H1 (cell line): ENCODE measurements around the gene DLL3. TPM values are rescaled to one million over a fixed set of nuclear protein-coding genes. Genes with fewer than 3 reads are reported as not detected.

Experiments used
- CTCF ChIA-PET: fragments of 300-600 bp; sonication (Branson Sonifier 250); formaldehyde crosslinking; loops from one replicate; lab custom pipeline; 2021; ENCODE audit not compliant: partially characterized antibody; lab: Charles Lee
- POLR2A ChIA-PET: fragments of 300-600 bp; sonication (Branson Sonifier 250); formaldehyde crosslinking; loops from one replicate; lab custom pipeline; 2021; ENCODE audit warnings: inconsistent platforms; ENCODE audit not compliant: partially characterized antibody; lab: Charles Lee
- DNase-seq, 2 experiments: peaks; one replicate each; pipeline versions ENCODE4 v3.0.0 to v3.0.0-alpha.2; 2010 to 2022; ENCODE audit warnings: low spot score in 2 of 2, low read depth in 1 of 2, mixed read lengths in 1 of 2
- FAIRE-seq: peaks from 2 replicates; lab custom pipeline; 2011; peaks lifted over from hg19 to GRCh38; lab: Jason Lieb, UNC
- H2AFZ ChIP-seq: 2 replicates; pipeline ENCODE4 v1.8.1; 2012; ENCODE audit warnings: low read length, inconsistent platforms
- H2AK5ac ChIP-seq: 2 replicates; pipeline ENCODE4 v1.6.1; 2013; ENCODE audit warnings: low read depth, low read length
- H2BK120ac ChIP-seq: replicated peaks from 2 replicates; pipeline ENCODE3; 2013; ENCODE audit warnings: low read depth, low read length, inconsistent platforms
- H2BK12ac ChIP-seq: 2 replicates; pipeline ENCODE4 v1.6.1; 2013; ENCODE audit warnings: low read depth, low read length
- H2BK15ac ChIP-seq: 2 replicates; pipeline ENCODE4 v1.6.1; 2013; ENCODE audit warnings: low read length
- H2BK20ac ChIP-seq: 2 replicates; pipeline ENCODE4 v1.6.1; 2013; ENCODE audit warnings: low read length
- H2BK5ac ChIP-seq: 2 replicates; pipeline ENCODE4 v1.6.1; 2013; ENCODE audit warnings: low read depth, low read length
- H3K14ac ChIP-seq: 2 replicates; pipeline ENCODE4 v1.6.1; 2013; ENCODE audit warnings: inconsistent platforms; ENCODE audit not compliant: insufficient read length
- H3K18ac ChIP-seq: 2 replicates; pipeline ENCODE4 v1.6.1; 2013; ENCODE audit warnings: low read length; ENCODE audit errors: extremely low read depth
- H3K23ac ChIP-seq: 2 replicates; pipeline ENCODE4 v1.6.1; 2013; ENCODE audit warnings: inconsistent platforms; ENCODE audit not compliant: insufficient read length
- H3K23me2 ChIP-seq: 2 replicates; pipeline ENCODE4 v1.6.1; 2013; ENCODE audit warnings: low read depth, low read length
- H3K27ac ChIP-seq: 2 replicates; pipeline ENCODE4 v1.6.1; 2011; ENCODE audit warnings: low read depth, low read length, inconsistent platforms
- H3K27me3 ChIP-seq, 4 experiments: replicated peaks in 1 of 4; 1 replicate in 1 of 4; 2 replicates in 3 of 4; pipeline versions ENCODE4 v1.6.1 to v1.8.1; 2011 to 2013; ENCODE audit warnings: low read length in 3 of 4, mild to moderate bottlenecking in 3 of 4, inconsistent platforms in 2 of 4, mixed read lengths in 2 of 4, moderate library complexity in 1 of 4; ENCODE audit not compliant: control insufficient read depth in 3 of 4, insufficient read depth in 3 of 4; ENCODE audit errors: extremely low read depth in 1 of 4
- H3K36me3 ChIP-seq, 4 experiments: 2 replicates each; pipeline versions ENCODE4 v1.6.1 to v1.8.1; 2011 to 2013; ENCODE audit warnings: mild to moderate bottlenecking in 4 of 4, low read length in 3 of 4, moderate library complexity in 2 of 4, control low read depth in 1 of 4, inconsistent platforms in 1 of 4; ENCODE audit not compliant: insufficient read depth in 4 of 4, control insufficient read depth in 2 of 4
- H3K4ac ChIP-seq: replicated peaks from 2 replicates; pipeline ENCODE3; 2013; ENCODE audit warnings: low read length, low read depth, mixed read lengths, inconsistent platforms; ENCODE audit not compliant: insufficient read length
- H3K4me1 ChIP-seq, 4 experiments: replicated peaks in 1 of 4; 1 replicate in 1 of 4; 2 replicates in 3 of 4; pipeline versions ENCODE4 v1.6.1 to v1.8.1; 2011 to 2013; ENCODE audit warnings: low read length in 3 of 4, inconsistent platforms in 2 of 4, mixed read lengths in 1 of 4; ENCODE audit not compliant: insufficient read depth in 4 of 4, control insufficient read depth in 3 of 4
- H3K4me2 ChIP-seq, 2 experiments: 2 replicates each; pipeline versions ENCODE4 v1.6.1 to v1.8.1; 2011 to 2013; ENCODE audit warnings: low read depth in 2 of 2, low read length in 2 of 2, control low read depth in 1 of 2, inconsistent platforms in 1 of 2, mild to moderate bottlenecking in 1 of 2; ENCODE audit not compliant: insufficient read depth in 1 of 2
- H3K4me3 ChIP-seq, 4 experiments: fragments of 200-600, 300-600 bp in 1 of 4; sonication (generic), shearing (Covaris generic), sonication (Bioruptor Twin) in 1 of 4; 2 replicates each; pipeline versions ENCODE4 v1.5.1 to v1.8.1; 2011 to 2016; ENCODE audit warnings: low read length in 4 of 4, low read depth in 3 of 4, control low read depth in 2 of 4, inconsistent platforms in 2 of 4, mild to moderate bottlenecking in 2 of 4, mixed read lengths in 1 of 4, moderate library complexity in 1 of 4; ENCODE audit not compliant: insufficient read depth in 2 of 4; ENCODE audit errors: extremely low read depth in 1 of 4
- H3K56ac ChIP-seq: replicated peaks from 2 replicates; pipeline ENCODE3; 2013; ENCODE audit warnings: low read depth, mild to moderate bottlenecking, mixed read lengths, low read length, inconsistent platforms; ENCODE audit not compliant: insufficient read length
- H3K79me1 ChIP-seq: 2 replicates; pipeline ENCODE4 v1.6.1; 2013; ENCODE audit warnings: low read depth, low read length, control low read depth
- H3K79me2 ChIP-seq, 2 experiments: 2 replicates each; pipeline versions ENCODE4 v1.6.1 to v1.8.1; 2012 to 2013; ENCODE audit warnings: low read length in 2 of 2, mild to moderate bottlenecking in 2 of 2, inconsistent platforms in 1 of 2; ENCODE audit not compliant: insufficient read depth in 2 of 2, control insufficient read depth in 1 of 2
- H3K9ac ChIP-seq, 4 experiments: replicated peaks in 1 of 4; 1 replicate in 1 of 4; 2 replicates in 3 of 4; pipeline versions ENCODE4 v1.6.1 to v1.8.1; 2011 to 2013; ENCODE audit warnings: low read depth in 3 of 4, low read length in 3 of 4, control low read depth in 2 of 4, mild to moderate bottlenecking in 2 of 4, moderate library complexity in 2 of 4, inconsistent platforms in 1 of 4; ENCODE audit errors: extremely low read depth in 1 of 4
- H3K9me3 ChIP-seq, 2 experiments: 2 replicates each; pipeline versions ENCODE4 v1.6.1 to v1.8.1; 2012 to 2013; ENCODE audit warnings: mild to moderate bottlenecking in 2 of 2, moderate library complexity in 2 of 2, control low read depth in 1 of 2, inconsistent platforms in 1 of 2, low read depth in 1 of 2, low read length in 1 of 2, mixed read lengths in 1 of 2; ENCODE audit not compliant: insufficient read depth in 2 of 2
- H4K20me1 ChIP-seq, 2 experiments: replicated peaks in 1 of 2; 2 replicates each; pipeline versions ENCODE3 to v1.8.1; 2011 to 2013; ENCODE audit warnings: inconsistent platforms in 2 of 2, low read length in 2 of 2, mild to moderate bottlenecking in 1 of 2; ENCODE audit not compliant: insufficient read depth in 2 of 2, control insufficient read depth in 1 of 2
- H4K5ac ChIP-seq: 2 replicates; pipeline ENCODE4 v1.6.1; 2013; ENCODE audit warnings: low read length, low read depth, mixed read lengths, inconsistent platforms; ENCODE audit not compliant: insufficient read length
- H4K8ac ChIP-seq: 2 replicates; pipeline ENCODE4 v1.8.0; 2013; ENCODE audit warnings: mild to moderate bottlenecking, moderate library complexity, low read length, inconsistent platforms; ENCODE audit not compliant: insufficient read depth; ENCODE audit errors: extremely low read depth
- H4K91ac ChIP-seq: replicated peaks from 2 replicates; pipeline ENCODE3; 2013; ENCODE audit warnings: low read length, mixed read lengths, inconsistent platforms; ENCODE audit not compliant: insufficient read length
- ATF2 ChIP-seq: IDR thresholded peaks from 2 replicates; pipeline ENCODE4 v1.6.1; 2012; ENCODE audit warnings: low read length, inconsistent platforms
- KDM4A ChIP-seq: IDR thresholded peaks from one replicate; pipeline ENCODE4 v1.7.1; 2012; ENCODE audit warnings: low read depth, mild to moderate bottlenecking, moderate library complexity, low read length, inconsistent platforms; ENCODE audit not compliant: severe bottlenecking
- MAX ChIP-seq: IDR thresholded peaks from 2 replicates; pipeline ENCODE4 v1.6.1; 2012; ENCODE audit warnings: inconsistent platforms
- PHF8 ChIP-seq: fragments of 200-600 bp; sonication (generic); conservative IDR thresholded peaks from 2 replicates; pipeline ENCODE4 v1.7.1; 2012; ENCODE audit warnings: low read depth, mild to moderate bottlenecking, inconsistent platforms, low read length, moderate library complexity
- POU5F1 ChIP-seq: IDR thresholded peaks from 2 replicates; pipeline ENCODE4 v1.6.1; 2011; ENCODE audit warnings: low read depth, mild to moderate bottlenecking, low read length, moderate library complexity
- RBBP5 ChIP-seq: IDR thresholded peaks from 2 replicates; pipeline ENCODE4 v1.7.1; 2012; ENCODE audit warnings: low read depth, mild to moderate bottlenecking, inconsistent platforms, low read length, moderate library complexity, borderline replicate concordance
- TAF7 ChIP-seq: optimal IDR thresholded peaks from 2 replicates; pipeline ENCODE3; 2011; ENCODE audit warnings: low read depth, mild to moderate bottlenecking, inconsistent platforms, low read length, moderate library complexity, borderline replicate concordance
- TCF12 ChIP-seq: IDR thresholded peaks from 2 replicates; pipeline ENCODE4 v1.6.1; 2011; ENCODE audit warnings: low read depth, mild to moderate bottlenecking, low read length
- WGBS, 2 experiments: shearing (Covaris generic) in 1 of 2; methylation state at CpG; one replicate each; pipeline versions ENCODE4 v1.1.6 to v1.1.7; 2013 to 2015; ENCODE audit warnings: low lambda C conversion rate in 2 of 2, mixed read lengths in 2 of 2, inconsistent platforms in 1 of 2, low coverage in 1 of 2, missing lambda C conversion rate in 1 of 2; ENCODE audit not compliant: insufficient replicate concordance in 2 of 2, insufficient coverage in 1 of 2, insufficient read length in 1 of 2; ENCODE audit errors: extremely low coverage in 1 of 2, missing lambda C conversion rate in 1 of 2; 5-methylcytosine and 5-hydroxymethylcytosine counted together
- polyA plus RNA-seq, 7 experiments: library from polyadenylated mRNA; depleted of rRNA in 3 of 7; stranded (reverse) in 5 of 7; unstranded in 2 of 7; fragments of >200 nt in 5 of 7; fragments of 200-250 nt in 2 of 7; gene quantifications; 1 replicate in 5 of 7; 2 replicates in 1 of 7; 4 replicates in 1 of 7; pipeline versions ENCODE4 v1.2.1 to v1.2.3, GENCODE V29; 2011 to 2013; ENCODE audit warnings: missing spikeins in 2 of 7, mixed read lengths in 2 of 7
- total RNA-seq: library from RNA; stranded (reverse); fragmentation: NEBNext Ultra II Directional; extraction: Animal tissue kit (Norgen Biotek cat#: 25700); gene quantifications from 2 replicates; pipeline ENCODE4 v1.2.1, GENCODE V29; 2021

DLL3 gene
- total and polyA plus RNA-seq, 2 of the 8 experiments (the other 6 are each of a cell fraction or from before 2014, with no cell fraction given): 12.2 to 13.8 TPM

GRCh38 chr19:39497996-39498797 lies 550 bp upstream of the DLL3 start:
- peak overlapping the region; percentile 87 for H3K4me2 ChIP-seq
- H2BK15ac ChIP-seq: peak overlapping the region; percentile 94; the same call in 1 of the 2 replicates
- WGBS, 2 experiments: 4% methylated on average over 32 of the region's 40 CpGs; no CpG with 5 or more reads in 1 of the 2 experiments
- peak; percentile 19 for FAIRE-seq
- POLR2A ChIA-PET: interaction anchor here (0.6 to 11.1 kb wide), 20 partner anchors 9 to 107 kb away, joined by 3 to 96 read pairs (median 6); partner anchors contain the start of genes EID2B, MED29, PAF1 and PLEKHG2
- H3K14ac ChIP-seq: no peak overlapping the region
- H2BK5ac ChIP-seq: peak overlapping the region; percentile 29; the same call in 1 of the 2 replicates
- peaks cover 0 to 8% of the 10 kb centered on the region in 2 experiments; a peak in 3 of 4 replicates for H3K9me3 ChIP-seq
- peak overlapping the region; percentile 45 to 85 (median 56) for H3K4me3 ChIP-seq
- H3K23ac ChIP-seq: no peak overlapping the region
- H2BK12ac ChIP-seq: peak overlapping the region; percentile 86
- no peak overlapping the region for H3K27ac ChIP-seq
- CTCF ChIA-PET: interaction anchor here (0.6 to 6.5 kb wide), 15 partner anchors 9 to 246 kb away, joined by 3 to 47 read pairs (median 5); partner anchors contain the start of genes EID2 and EID2B
- H3K36me3 ChIP-seq: no peaks in the 10 kb centered on the region
- peak overlapping the region; percentile 9 for H3K56ac ChIP-seq
- peak overlapping the region; percentile 60 for H4K8ac ChIP-seq
- no peaks in the 10 kb centered on the region for H3K79me2 ChIP-seq
- no peaks in the 10 kb centered on the region for H3K79me1 ChIP-seq
- no peak overlapping the region for H2BK20ac ChIP-seq
- H2AK5ac ChIP-seq: peak overlapping the region; percentile 54; the same call in 1 of the 2 replicates
- DNase-seq: peak in 1 of 2 experiments; percentile 85
- peak overlapping the region; percentile 2 for H4K5ac ChIP-seq
- H2AFZ ChIP-seq: peak overlapping the region; percentile 70; the same call in 1 of the 2 replicates
- H3K9ac ChIP-seq: peak overlapping the region in 2 of 4 experiments; percentile 27 to 48; a peak in 3 of 7 replicates
- peaks cover 15% of the 10 kb centered on the region for H3K23me2 ChIP-seq
- no peaks in the 10 kb centered on the region for H4K20me1 ChIP-seq
- peaks cover 4 to 6% (median 5%) of the 10 kb centered on the region in 4 experiments; a peak in 5 of 7 replicates for H3K4me1 ChIP-seq
- peaks cover 15 to 50% (median 43%) of the 10 kb centered on the region in 4 experiments for H3K27me3 ChIP-seq
- peak overlapping the region; percentile 97 for H3K4ac ChIP-seq
- H2BK120ac ChIP-seq: peak overlapping the region; percentile 91
- H3K18ac ChIP-seq: peak overlapping the region; percentile 9; the same call in 1 of the 2 replicates
- H4K91ac ChIP-seq: peak overlapping the region; percentile 81
- TF ChIP-seq TCF12: 0 out of 2 replicates have a peak, but pooled peaks have one; percentile 95
- 0 out of 2 replicates have a peak, but pooled peaks have one; percentile 61 for TF ChIP-seq RBBP5
- 0 out of 2 replicates have a peak, but pooled peaks have one; percentile 9 for TF ChIP-seq PHF8
- TF ChIP-seq ATF2: no peak
- TF ChIP-seq POU5F1: no peak
- TF ChIP-seq TAF7: no peak
- TF ChIP-seq KDM4A: peak; percentile 54
- peak; percentile 49 for TF ChIP-seq MAX
